Lower leg skin (tissue), 3 donors: Measurements from ENCODE around the gene WARS2.

Experiments used
- CTCF ChIP-seq, 3 donors: fragments of 450-650 bp; IDR thresholded peaks; one replicate each; pipeline ENCODE4 v1.5.1; 2016; ENCODE audit warnings: antibody characterized with exemption in 3 of 3, mild to moderate bottlenecking in 3 of 3, moderate library complexity in 2 of 3
- POLR2A ChIP-seq, 2 donors: fragments of 450-650 bp; IDR thresholded peaks; one replicate each; pipeline ENCODE4 v1.6.1; 2016 to 2017; ENCODE audit warnings: antibody characterized with exemption in 2 of 2, mild to moderate bottlenecking in 1 of 2, moderate library complexity in 1 of 2

GRCh38 chr1:119040906-119041305 is 99.5 kb downstream of the WARS2 start:
- no peak for TF ChIP-seq CTCF (IDR thresholded peaks at IDR 0.05)
- TF ChIP-seq POLR2A (IDR thresholded peaks at IDR 0.05), result no peak
